ENCODE data around the gene WDR90.

DNA sequence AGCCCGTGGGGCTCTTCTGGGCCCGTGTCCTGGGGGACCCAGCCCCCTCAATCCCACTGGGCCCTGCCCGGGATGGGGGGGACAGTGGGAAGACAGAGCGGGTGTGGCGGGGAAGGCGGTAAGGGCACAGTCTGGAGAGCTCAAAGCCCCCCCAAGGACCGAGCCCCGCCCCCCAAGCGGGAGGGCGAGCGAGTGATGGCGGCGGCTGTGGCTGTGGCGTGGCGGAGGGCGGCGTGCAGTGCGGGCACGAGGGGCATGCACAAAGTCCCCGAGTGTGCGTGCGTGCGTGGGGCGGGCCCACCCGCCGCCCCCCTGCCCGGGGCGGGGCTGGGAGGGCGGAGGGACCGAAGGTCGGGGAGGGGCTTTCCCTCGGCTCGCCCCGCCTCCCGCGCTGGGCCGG, 44.6 kb downstream of the WDR90 start:
- TF ChIP-seq CTCF (conservative IDR thresholded peaks at IDR 0.05; ENCODE audit: low read length) (no peak), EZH2phosphoT487 (IDR thresholded peaks at IDR 0.05; ENCODE audit: borderline replicate concordance) (no peak)
